KMS-11 (cell line): ENCODE measurements around the gene PARD3B.

Experiments used
- H2AFZ ChIP-seq: fragments of 200-600 bp; sonication (generic); 2 replicates; pipeline ENCODE4 v1.6.1; 2016; ENCODE audit warnings: antibody characterized with exemption, mixed run types, low read depth
- H3K27ac ChIP-seq: fragments of 200-600 bp; sonication (generic); 2 replicates; pipeline ENCODE4 v1.6.1; 2016; ENCODE audit warnings: mild to moderate bottlenecking, mixed run types
- H3K27me3 ChIP-seq: fragments of 200-600 bp; sonication (generic); 2 replicates; pipeline ENCODE4 v1.6.1; 2017; ENCODE audit warnings: mild to moderate bottlenecking, low read depth, mixed run types, moderate library complexity; ENCODE audit not compliant: insufficient read depth
- H3K36me3 ChIP-seq: fragments of 200-600 bp; sonication (generic); 2 replicates; pipeline ENCODE4 v1.6.1; 2017; ENCODE audit warnings: mild to moderate bottlenecking, mixed run types; ENCODE audit not compliant: insufficient read depth
- H3K4me1 ChIP-seq: fragments of 200-600 bp; sonication (generic); 2 replicates; pipeline ENCODE4 v1.6.1; 2016; ENCODE audit warnings: mild to moderate bottlenecking, low read depth, mixed run types; ENCODE audit not compliant: poor library complexity, severe bottlenecking
- H3K4me2 ChIP-seq: fragments of 200-600 bp; sonication (generic); 2 replicates; pipeline ENCODE4 v1.7.0; 2016; ENCODE audit warnings: mild to moderate bottlenecking, mixed run types
- H3K4me3 ChIP-seq: fragments of 200-600 bp; sonication (generic); IDR thresholded peaks from 2 replicates; pipeline ENCODE4 v1.6.1; 2017; ENCODE audit warnings: low read depth, low read length, mixed read lengths; ENCODE audit not compliant: insufficient read depth
- H3K79me2 ChIP-seq: fragments of 200-600 bp; sonication (generic); 2 replicates; pipeline ENCODE4 v1.6.1; 2016; ENCODE audit warnings: low read depth, mixed run types; ENCODE audit not compliant: insufficient read depth
- H3K9ac ChIP-seq: fragments of 200-600 bp; sonication (generic); 2 replicates; pipeline ENCODE4 v1.6.1; 2016; ENCODE audit warnings: mild to moderate bottlenecking, mixed run types
- H4K20me1 ChIP-seq: fragments of 200-600 bp; sonication (generic); 2 replicates; pipeline ENCODE4 v1.6.1; 2016; ENCODE audit warnings: mild to moderate bottlenecking, mixed run types; ENCODE audit not compliant: insufficient read depth
- TF ChIP-seq, protein P1 (sequence below): fragments of 200-600 bp; sonication (generic); conservative IDR thresholded peaks from 2 replicates; pipeline ENCODE4 v1.6.1; 2017; ENCODE audit warnings: low read depth, mild to moderate bottlenecking, antibody characterized with exemption, low read length, moderate library complexity, mixed read lengths

Gene PARD3B

DNA sequence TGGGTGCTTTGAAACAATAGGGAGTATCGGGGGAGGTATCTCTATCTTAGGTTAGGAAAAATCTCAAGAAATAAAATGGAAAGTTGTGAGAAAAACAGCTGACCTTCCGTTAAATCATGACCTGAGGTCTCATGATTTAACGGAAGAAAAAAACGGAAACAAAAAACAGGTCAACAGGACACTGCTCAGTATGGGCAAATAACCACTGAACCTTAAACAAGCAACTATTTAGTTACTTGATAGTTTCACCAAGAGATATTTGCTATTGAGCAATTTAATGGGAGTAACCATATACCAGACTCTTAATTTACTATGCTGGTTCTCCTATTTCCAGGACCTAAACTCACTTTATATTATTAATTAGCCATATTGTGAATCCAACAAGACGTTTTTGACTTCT, 150.8 kb downstream of the PARD3B start:
- Histone ChIP-seq H3K4me2 (no peak overlapping the region), H3K79me2 (no peaks in the 10 kb centered on the region), H3K4me1 (no peaks in the 10 kb centered on the region), H2AFZ (no peak overlapping the region), H3K4me3 (no peak overlapping the region), H3K27me3 (no peaks in the 10 kb centered on the region), H4K20me1 (no peaks in the 10 kb centered on the region), H3K27ac (no peak overlapping the region), H3K36me3 (no peaks in the 10 kb centered on the region), H3K9ac (no peak overlapping the region)
- TF ChIP-seq, protein P1, sequence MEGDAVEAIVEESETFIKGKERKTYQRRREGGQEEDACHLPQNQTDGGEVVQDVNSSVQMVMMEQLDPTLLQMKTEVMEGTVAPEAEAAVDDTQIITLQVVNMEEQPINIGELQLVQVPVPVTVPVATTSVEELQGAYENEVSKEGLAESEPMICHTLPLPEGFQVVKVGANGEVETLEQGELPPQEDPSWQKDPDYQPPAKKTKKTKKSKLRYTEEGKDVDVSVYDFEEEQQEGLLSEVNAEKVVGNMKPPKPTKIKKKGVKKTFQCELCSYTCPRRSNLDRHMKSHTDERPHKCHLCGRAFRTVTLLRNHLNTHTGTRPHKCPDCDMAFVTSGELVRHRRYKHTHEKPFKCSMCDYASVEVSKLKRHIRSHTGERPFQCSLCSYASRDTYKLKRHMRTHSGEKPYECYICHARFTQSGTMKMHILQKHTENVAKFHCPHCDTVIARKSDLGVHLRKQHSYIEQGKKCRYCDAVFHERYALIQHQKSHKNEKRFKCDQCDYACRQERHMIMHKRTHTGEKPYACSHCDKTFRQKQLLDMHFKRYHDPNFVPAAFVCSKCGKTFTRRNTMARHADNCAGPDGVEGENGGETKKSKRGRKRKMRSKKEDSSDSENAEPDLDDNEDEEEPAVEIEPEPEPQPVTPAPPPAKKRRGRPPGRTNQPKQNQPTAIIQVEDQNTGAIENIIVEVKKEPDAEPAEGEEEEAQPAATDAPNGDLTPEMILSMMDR: no peak

DNA sequence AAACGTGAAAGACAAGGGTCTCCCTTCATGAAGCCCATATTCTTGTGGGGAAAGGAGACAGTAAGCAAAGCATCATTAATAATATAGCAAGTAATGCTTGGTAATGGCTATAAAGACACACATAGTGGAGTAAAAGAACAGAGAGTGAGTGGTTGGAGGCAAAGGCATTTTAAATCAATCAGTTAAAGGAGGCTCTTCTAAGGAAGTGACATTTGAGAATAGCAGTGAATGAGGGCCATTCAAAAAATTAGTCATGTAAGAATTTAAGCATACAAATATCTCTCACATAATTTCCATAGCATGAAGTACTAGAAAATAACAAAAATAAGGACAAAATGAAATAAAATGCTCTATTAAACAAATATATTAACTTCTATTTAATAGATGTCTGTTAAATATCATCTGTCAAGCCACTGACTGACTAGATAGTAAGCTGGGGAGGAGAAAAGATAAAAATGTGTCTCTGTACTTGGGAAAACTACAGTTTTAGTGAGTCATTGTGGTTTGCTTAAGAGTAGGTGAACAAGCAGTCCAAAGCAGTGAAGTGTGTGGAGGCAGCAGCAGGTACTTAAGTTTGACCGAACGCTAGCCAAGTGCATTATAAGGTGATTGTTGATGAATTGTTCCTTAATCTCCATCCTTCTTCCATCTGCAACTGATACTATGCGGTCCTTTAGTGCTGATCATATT, 160.1 kb downstream of the PARD3B start:
- no peak overlapping the region for H3K27ac ChIP-seq
- TF ChIP-seq, protein P1: no peak
- no peaks in the 10 kb centered on the region for H3K27me3 ChIP-seq
- no peak overlapping the region for H3K9ac ChIP-seq
- peak overlapping the region; percentile 22; the same call in 1 of the 2 replicates for H3K4me2 ChIP-seq
- peaks cover 38% of the 10 kb centered on the region for H3K4me1 ChIP-seq
- H2AFZ ChIP-seq: no peak overlapping the region
- H3K79me2 ChIP-seq: no peaks in the 10 kb centered on the region
- H4K20me1 ChIP-seq: no peaks in the 10 kb centered on the region
- H3K36me3 ChIP-seq: no peaks in the 10 kb centered on the region
- H3K4me3 ChIP-seq: no peak overlapping the region

DNA sequence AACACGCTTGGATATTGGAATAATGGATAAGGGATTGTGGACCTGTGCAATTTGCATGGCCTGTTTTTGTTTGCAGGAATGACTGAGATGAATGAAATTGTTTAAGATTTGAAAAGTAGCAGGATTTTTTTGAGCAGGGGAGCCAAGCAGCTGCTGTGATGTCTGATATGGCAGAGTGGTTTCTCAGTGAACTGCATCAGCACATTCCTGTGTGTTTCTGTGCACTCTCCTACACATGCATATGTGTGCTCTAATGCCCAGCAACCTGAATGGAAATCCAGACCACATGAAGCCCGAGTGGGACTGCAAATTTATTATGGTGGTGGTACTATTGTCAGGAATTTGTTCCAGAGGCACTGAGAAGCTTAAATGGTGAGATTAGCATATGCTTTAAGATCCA, 161.7 kb downstream of the PARD3B start:
- no peaks in the 10 kb centered on the region for H3K27me3 ChIP-seq
- peak overlapping the region; percentile 40 for H3K4me2 ChIP-seq
- no peak overlapping the region for H3K4me3 ChIP-seq
- TF ChIP-seq, protein P1: no peak
- H3K79me2 ChIP-seq: no peaks in the 10 kb centered on the region
- H3K36me3 ChIP-seq: no peaks in the 10 kb centered on the region
- H3K27ac ChIP-seq: peak overlapping the region; percentile 34; the same call in 1 of the 2 replicates
- no peak overlapping the region for H3K9ac ChIP-seq
- no peaks in the 10 kb centered on the region for H4K20me1 ChIP-seq
- peaks cover 38% of the 10 kb centered on the region for H3K4me1 ChIP-seq
- H2AFZ ChIP-seq: no peak overlapping the region

DNA sequence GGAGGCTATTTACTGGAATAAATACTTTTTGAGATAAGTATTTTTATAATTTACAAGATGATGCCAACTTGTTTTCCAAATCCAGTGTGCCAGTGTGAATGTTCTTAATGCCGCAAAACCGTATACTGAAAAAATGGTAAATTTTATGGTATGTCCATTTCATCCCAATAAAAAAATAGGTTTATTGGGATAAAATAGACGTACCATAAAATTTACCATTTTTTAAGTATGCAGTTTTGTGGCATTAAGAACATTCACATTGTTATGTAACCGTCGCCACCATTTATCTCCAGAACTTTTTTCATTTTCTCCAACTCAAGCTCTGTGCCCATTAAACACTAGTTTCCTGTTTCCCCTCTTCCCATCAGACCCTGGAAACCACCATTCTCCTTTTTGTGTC, 167.9 kb downstream of the PARD3B start:
- Histone ChIP-seq H3K9ac (no peak overlapping the region), H2AFZ (no peak overlapping the region), H3K4me2 (no peak overlapping the region), H3K27me3 (no peaks in the 10 kb centered on the region), H4K20me1 (no peaks in the 10 kb centered on the region), H3K27ac (no peak overlapping the region), H3K79me2 (no peaks in the 10 kb centered on the region), H3K4me1 (peaks cover 13% of the 10 kb centered on the region), H3K4me3 (no peak overlapping the region), H3K36me3 (no peaks in the 10 kb centered on the region)
- TF ChIP-seq, protein P1: no peak
